Thoracic aorta (tissue), 2 donors: ENCODE results near the gene PBX3. TPM values are rescaled to one million over a fixed set of nuclear protein-coding genes. Genes with fewer than 3 reads are reported as not detected.

Source experiments
- ATAC-seq: fragments of 150-250 bp; one replicate; pipeline ENCODE4 v1.8.0; 2017; ENCODE audit warnings: low read depth; ENCODE audit not compliant: insufficient number of reproducible peaks, low FRiP score
- DNase-seq: peaks from one replicate; pipeline ENCODE4 v3.0.0-alpha.2; 2020; ENCODE audit warnings: low spot score
- H3K27ac ChIP-seq, 2 donors: fragments of 200-600 bp; sonication (generic); 1 replicate in 1 of 2; 2 replicates in 1 of 2; pipeline ENCODE4 v1.5.1; 2016; ENCODE audit warnings: mild to moderate bottlenecking in 2 of 2, moderate library complexity in 2 of 2
- H3K27me3 ChIP-seq: fragments of 200-600 bp; sonication (generic); replicated peaks from 2 replicates; pipeline ENCODE4 v1.6.0; 2016; ENCODE audit warnings: mild to moderate bottlenecking; ENCODE audit not compliant: insufficient read depth
- H3K36me3 ChIP-seq: fragments of 200-600 bp; sonication (generic); one replicate; pipeline ENCODE4 v1.5.1; 2016
- H3K4me1 ChIP-seq, 2 donors: fragments of 200-600 bp; sonication (generic); 1 replicate in 1 of 2; 2 replicates in 1 of 2; pipeline versions ENCODE4 v1.5.1 to v1.6.0; 2016; ENCODE audit warnings: low read depth in 2 of 2, mild to moderate bottlenecking in 1 of 2; ENCODE audit not compliant: control insufficient read depth in 1 of 2
- H3K4me3 ChIP-seq: fragments of 200-600 bp; sonication (generic); 2 replicates; pipeline ENCODE4 v1.5.1; 2016; ENCODE audit warnings: mild to moderate bottlenecking
- H3K9me3 ChIP-seq: fragments of 200-600 bp; sonication (generic); 2 replicates; pipeline ENCODE4 v1.5.1; 2016
- total RNA-seq, 2 donors: library from RNA; depleted of rRNA; stranded (reverse); fragments of >200 nt; gene quantifications; one replicate each; pipeline versions ENCODE4 v1.1.0 to v1.2.3, GENCODE V29; 2016
- TF ChIP-seq, protein P1 (sequence below): fragments of 200-600 bp; sonication (generic); IDR thresholded peaks from one replicate; pipeline ENCODE4 v1.5.1; 2019; ENCODE audit warnings: antibody characterized with exemption

PBX3 gene
- total RNA-seq, 2 donors from 2014 or later: 23.9 to 34.8 TPM

DNA sequence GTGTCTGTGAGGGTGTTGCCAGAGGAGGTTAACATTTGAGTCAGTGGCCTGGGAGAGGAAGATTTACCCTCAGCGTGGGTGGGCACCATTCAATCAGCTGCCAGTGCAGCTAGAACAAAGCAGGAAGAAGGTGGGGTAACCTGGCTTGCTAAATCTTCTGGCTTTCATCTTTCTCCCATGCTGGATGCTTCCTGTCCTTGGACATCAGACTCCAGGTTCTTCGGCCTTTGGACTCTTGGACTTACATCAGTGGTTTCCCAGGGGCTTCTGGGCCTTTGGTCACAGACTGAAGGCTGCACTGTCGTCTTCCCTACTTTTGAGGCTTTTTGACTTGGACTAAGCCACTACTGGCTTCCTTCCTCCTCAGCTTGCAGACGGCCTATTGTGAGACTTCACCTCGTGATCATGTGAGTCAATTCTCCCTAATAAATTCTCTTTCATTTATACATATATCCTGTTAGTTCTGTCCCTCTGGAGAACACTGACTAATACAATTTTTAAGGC lies 38.1 kb downstream of the PBX3 start:
- Histone ChIP-seq H3K27me3 (no peaks in the 10 kb centered on the region), H3K36me3 (no peaks in the 10 kb centered on the region), H3K9me3 (no peaks in the 10 kb centered on the region), H3K4me1 (peaks cover 8% of the 10 kb centered on the region in 2 donors), H3K27ac (peak overlapping the region in 1 of 2 donors; percentile 1), H3K4me3 (no peak overlapping the region)
- DNase-seq (no peak), ATAC-seq (no peak)
- TF ChIP-seq, protein P1, sequence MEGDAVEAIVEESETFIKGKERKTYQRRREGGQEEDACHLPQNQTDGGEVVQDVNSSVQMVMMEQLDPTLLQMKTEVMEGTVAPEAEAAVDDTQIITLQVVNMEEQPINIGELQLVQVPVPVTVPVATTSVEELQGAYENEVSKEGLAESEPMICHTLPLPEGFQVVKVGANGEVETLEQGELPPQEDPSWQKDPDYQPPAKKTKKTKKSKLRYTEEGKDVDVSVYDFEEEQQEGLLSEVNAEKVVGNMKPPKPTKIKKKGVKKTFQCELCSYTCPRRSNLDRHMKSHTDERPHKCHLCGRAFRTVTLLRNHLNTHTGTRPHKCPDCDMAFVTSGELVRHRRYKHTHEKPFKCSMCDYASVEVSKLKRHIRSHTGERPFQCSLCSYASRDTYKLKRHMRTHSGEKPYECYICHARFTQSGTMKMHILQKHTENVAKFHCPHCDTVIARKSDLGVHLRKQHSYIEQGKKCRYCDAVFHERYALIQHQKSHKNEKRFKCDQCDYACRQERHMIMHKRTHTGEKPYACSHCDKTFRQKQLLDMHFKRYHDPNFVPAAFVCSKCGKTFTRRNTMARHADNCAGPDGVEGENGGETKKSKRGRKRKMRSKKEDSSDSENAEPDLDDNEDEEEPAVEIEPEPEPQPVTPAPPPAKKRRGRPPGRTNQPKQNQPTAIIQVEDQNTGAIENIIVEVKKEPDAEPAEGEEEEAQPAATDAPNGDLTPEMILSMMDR: no peak

DNA sequence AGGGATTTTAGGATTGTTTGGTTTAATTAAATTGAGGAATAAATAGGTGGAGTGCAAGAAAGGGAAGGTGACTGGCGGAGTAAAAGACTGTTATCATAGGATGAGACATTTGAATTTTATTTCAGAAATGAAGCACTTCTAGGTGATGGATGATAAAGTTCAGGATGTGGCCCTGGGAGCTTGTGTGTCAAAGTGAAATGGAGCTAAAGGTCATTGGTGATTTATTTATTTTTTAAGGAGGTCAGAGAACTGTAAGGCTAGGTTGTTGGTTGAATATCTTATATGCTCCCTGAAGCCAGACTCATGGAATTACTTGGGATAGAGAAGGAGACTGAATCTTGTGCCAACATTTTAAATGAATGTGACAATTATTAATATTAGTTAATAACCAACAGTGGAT lies 40.5 kb downstream of the PBX3 start:
- Histone ChIP-seq H3K27me3 (no peaks in the 10 kb centered on the region), H3K4me1 (peaks cover 8% of the 10 kb centered on the region in 2 donors), H3K4me3 (no peak overlapping the region), H3K36me3 (no peaks in the 10 kb centered on the region), H3K27ac (no peak overlapping the region), H3K9me3 (no peaks in the 10 kb centered on the region)
- TF ChIP-seq, protein P1: no peak
- DNase-seq (no peak), ATAC-seq (no peak)

DNA sequence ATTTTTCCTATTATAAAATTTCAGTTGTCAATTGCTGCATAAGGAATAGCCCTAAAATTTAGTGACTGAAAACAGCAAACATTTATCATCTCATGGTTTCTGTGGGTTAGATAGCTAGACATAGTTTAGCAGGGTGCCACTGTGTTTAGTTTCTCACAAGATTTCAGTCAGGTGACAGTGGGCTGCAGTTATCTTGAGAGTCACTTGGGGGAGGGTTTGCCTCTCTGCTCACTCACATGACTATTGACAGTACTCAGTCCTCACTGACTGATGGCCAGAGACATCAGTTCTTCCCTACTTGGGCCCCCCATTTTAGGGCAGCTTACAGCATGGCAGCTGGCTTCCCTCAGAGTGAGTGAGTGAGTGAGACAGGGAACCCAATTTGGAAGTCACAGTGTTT lies 42.0 kb downstream of the PBX3 start:
- TF ChIP-seq, protein P1: no peak
- Histone ChIP-seq H3K27ac (no peak overlapping the region), H3K9me3 (no peaks in the 10 kb centered on the region), H3K4me1 (peaks cover 3% of the 10 kb centered on the region in 2 donors), H3K36me3 (no peaks in the 10 kb centered on the region), H3K27me3 (no peaks in the 10 kb centered on the region), H3K4me3 (no peak overlapping the region)
- DNase-seq (no peak), ATAC-seq (no peak)

GRCh38 chr9:125794708-125795107 lies 47.5 kb downstream of the PBX3 start:
- H3K27me3 ChIP-seq: no peaks in the 10 kb centered on the region
- ATAC-seq (no peak), DNase-seq (no peak)
- H3K4me1 ChIP-seq: no peaks in the 10 kb centered on the region
- H3K4me3 ChIP-seq: no peak overlapping the region
- TF ChIP-seq, protein P1: no peak
- no peak overlapping the region for H3K27ac ChIP-seq
- H3K9me3 ChIP-seq: no peaks in the 10 kb centered on the region
- no peaks in the 10 kb centered on the region for H3K36me3 ChIP-seq

DNA sequence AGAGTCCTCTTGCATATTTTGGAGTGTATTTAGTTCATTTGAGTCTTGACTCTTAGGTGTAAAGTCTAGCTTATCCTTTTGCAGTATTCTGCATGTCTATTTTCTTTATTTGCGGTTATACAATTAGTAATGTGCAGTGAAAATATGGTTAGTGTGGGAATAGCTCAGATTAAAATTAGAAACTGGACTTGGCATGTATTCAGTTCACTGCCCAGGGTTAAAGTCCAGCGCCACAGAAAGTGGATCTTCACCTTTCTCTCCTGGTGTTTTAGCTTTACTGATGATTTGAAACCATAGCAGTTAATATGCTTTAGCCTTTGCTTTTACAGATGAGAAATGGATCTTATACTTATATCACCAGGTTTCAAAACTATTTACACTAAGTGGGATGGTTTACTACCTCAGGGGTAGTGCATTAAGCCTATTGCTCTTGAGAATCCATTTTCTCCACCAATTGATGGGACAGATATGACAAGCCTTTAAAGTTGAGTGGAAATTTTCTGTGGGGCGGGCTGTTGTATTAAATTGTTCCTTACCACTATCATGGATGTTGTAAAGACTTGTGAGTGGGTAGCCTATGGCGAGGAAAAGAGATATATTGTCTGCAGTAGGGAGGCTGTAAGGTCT lies 48.9 kb downstream of the PBX3 start:
- Histone ChIP-seq H3K36me3 (no peaks in the 10 kb centered on the region), H3K27ac (no peak overlapping the region), H3K27me3 (no peaks in the 10 kb centered on the region), H3K4me1 (no peaks in the 10 kb centered on the region), H3K4me3 (no peak overlapping the region), H3K9me3 (no peaks in the 10 kb centered on the region)
- TF ChIP-seq, protein P1: no peak
- ATAC-seq (no peak), DNase-seq (no peak)
